Neural progenitor cell (in vitro differentiated cells): ENCODE data around the gene FOXJ1.

Experiments
- EZH2 ChIP-seq: fragments of 200-600 bp; sonication (generic); IDR thresholded peaks from 2 replicates; pipeline ENCODE4 v1.6.1; 2017; ENCODE audit warnings: antibody characterized with exemption, mild to moderate bottlenecking, moderate library complexity
- EZH2phosphoT487 ChIP-seq: fragments of 200-600 bp; sonication (generic); IDR thresholded peaks from 2 replicates; pipeline ENCODE4 v1.6.1; 2017; ENCODE audit warnings: antibody characterized with exemption
- TF ChIP-seq, protein P1 (sequence below): fragments of 200-600 bp; sonication (generic); IDR thresholded peaks from 2 replicates; pipeline ENCODE4 v1.5.1; 2017; ENCODE audit warnings: antibody characterized with exemption, mild to moderate bottlenecking

DNA sequence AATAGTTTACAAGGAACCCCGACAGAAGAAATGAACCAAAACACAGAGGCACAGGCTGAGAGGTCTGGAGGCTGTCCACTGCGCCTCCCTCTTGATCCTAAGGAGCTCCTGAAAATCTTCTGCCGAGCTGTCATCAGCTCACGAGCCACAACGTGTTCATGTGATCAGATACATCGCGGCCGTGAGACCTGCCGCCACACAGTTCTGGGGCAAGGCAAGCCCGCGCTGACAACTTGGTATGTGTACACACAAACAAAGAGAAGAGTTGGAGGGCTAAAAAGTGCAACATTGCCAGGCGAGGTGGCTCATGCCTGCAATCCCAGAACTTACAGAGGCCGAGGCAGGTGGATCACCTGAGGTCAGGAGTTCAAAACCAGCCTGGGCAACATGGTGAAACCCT lies 45.1 kb downstream of the FOXJ1 start:
- TF ChIP-seq, protein P1, sequence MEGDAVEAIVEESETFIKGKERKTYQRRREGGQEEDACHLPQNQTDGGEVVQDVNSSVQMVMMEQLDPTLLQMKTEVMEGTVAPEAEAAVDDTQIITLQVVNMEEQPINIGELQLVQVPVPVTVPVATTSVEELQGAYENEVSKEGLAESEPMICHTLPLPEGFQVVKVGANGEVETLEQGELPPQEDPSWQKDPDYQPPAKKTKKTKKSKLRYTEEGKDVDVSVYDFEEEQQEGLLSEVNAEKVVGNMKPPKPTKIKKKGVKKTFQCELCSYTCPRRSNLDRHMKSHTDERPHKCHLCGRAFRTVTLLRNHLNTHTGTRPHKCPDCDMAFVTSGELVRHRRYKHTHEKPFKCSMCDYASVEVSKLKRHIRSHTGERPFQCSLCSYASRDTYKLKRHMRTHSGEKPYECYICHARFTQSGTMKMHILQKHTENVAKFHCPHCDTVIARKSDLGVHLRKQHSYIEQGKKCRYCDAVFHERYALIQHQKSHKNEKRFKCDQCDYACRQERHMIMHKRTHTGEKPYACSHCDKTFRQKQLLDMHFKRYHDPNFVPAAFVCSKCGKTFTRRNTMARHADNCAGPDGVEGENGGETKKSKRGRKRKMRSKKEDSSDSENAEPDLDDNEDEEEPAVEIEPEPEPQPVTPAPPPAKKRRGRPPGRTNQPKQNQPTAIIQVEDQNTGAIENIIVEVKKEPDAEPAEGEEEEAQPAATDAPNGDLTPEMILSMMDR: no peak
- no peak for TF ChIP-seq EZH2
- no peak for TF ChIP-seq EZH2phosphoT487
